Osteocyte (in vitro differentiated cells): Measurements from ENCODE around the gene NINJ1. TPM values are rescaled to one million over a fixed set of nuclear protein-coding genes. Genes with fewer than 3 reads are reported as not detected.

Source experiments
- DNase-seq: peaks from one replicate; pipeline ENCODE4 v3.0.0; 2021; ENCODE audit warnings: mixed read lengths; ENCODE audit not compliant: unreplicated experiment; ENCODE audit errors: extremely low spot score
- H3K27ac Mint-ChIP-seq: one replicate; pipeline ENCODE4 v1.8.0; 2021; ENCODE audit warnings: mild to moderate bottlenecking, mixed read lengths; ENCODE audit not compliant: unreplicated experiment
- H3K27me3 Mint-ChIP-seq: one replicate; pipeline ENCODE4 v1.8.0; 2021; ENCODE audit warnings: mixed read lengths; ENCODE audit not compliant: unreplicated experiment
- H3K36me3 Mint-ChIP-seq: one replicate; pipeline ENCODE4 v1.8.0; 2021; ENCODE audit warnings: mixed read lengths; ENCODE audit not compliant: unreplicated experiment
- H3K4me1 Mint-ChIP-seq: one replicate; pipeline ENCODE4 v1.8.0; 2021; ENCODE audit warnings: mixed read lengths; ENCODE audit not compliant: unreplicated experiment
- H3K4me3 Mint-ChIP-seq: one replicate; pipeline ENCODE4 v1.8.0; 2021; ENCODE audit warnings: mild to moderate bottlenecking, moderate library complexity, mixed read lengths; ENCODE audit not compliant: unreplicated experiment
- H3K9me3 Mint-ChIP-seq: one replicate; pipeline ENCODE4 v1.8.0; 2021; ENCODE audit warnings: mixed read lengths; ENCODE audit not compliant: unreplicated experiment
- CTCF ChIP-seq: fragments of 200-600 bp; sonication (generic); IDR thresholded peaks from 2 replicates; pipeline ENCODE4 v1.5.0; 2021; ENCODE audit warnings: antibody characterized with exemption, mild to moderate bottlenecking, moderate library complexity
- total RNA-seq: library from RNA; stranded (reverse); gene quantifications from 2 replicates; pipeline ENCODE4 v1.2.1, GENCODE V29; 2021

The NINJ1 gene
- total RNA-seq, 1 donor from 2014 or later: 32.9 TPM

DNA sequence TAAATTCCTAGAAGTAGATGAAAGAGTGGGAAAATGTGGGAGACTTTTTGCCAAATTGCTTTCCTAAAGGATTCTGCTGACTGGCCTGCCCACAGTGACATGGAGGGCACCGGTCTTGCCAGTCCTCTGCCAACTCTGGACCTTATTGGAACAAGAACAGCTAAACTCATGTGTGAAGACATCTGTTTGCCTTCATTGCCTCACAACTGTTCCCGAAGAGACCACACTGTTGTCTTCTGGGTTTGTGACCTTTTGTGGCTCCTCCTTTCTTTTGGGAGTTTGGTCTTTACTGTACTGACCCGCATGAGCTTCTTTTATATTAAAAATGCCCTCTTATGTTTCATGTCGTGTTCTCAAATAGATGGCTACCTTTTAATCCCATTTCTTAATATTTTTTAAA is 33.8 kb upstream of the NINJ1 start:
- H3K36me3 Mint-ChIP-seq: no peaks in the 10 kb centered on the region
- H3K4me1 Mint-ChIP-seq: no peaks in the 10 kb centered on the region
- H3K27me3 Mint-ChIP-seq: peaks cover 15% of the 10 kb centered on the region
- H3K9me3 Mint-ChIP-seq: no peaks in the 10 kb centered on the region
- no peak overlapping the region for H3K4me3 Mint-ChIP-seq
- no peak overlapping the region for H3K27ac Mint-ChIP-seq
- TF ChIP-seq CTCF: no peak
- no peak for DNase-seq

DNA sequence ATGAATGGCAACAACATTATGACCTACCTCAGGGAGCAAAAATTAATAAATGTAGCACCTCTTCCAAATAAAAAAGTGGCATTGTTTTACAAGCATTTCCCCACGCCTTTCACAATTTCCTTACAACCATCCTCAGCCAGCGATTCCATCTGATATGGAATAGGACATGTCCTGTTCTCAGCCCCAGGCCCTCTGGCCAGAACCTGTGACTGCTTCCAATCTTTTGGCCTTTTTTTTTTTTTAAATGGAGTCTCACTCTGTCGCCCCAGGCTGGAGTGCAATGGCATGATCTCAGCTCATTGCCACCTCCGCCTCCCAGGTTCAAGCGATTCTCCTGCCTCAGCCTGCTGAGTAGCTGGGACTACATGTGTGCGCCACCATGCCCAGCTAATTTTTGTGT is 33.1 kb upstream of the NINJ1 start:
- no peaks in the 10 kb centered on the region for H3K4me1 Mint-ChIP-seq
- peaks cover 9% of the 10 kb centered on the region for H3K27me3 Mint-ChIP-seq
- no peak overlapping the region for H3K4me3 Mint-ChIP-seq
- no peak overlapping the region for H3K27ac Mint-ChIP-seq
- no peaks in the 10 kb centered on the region for H3K9me3 Mint-ChIP-seq
- DNase-seq: no peak
- no peak for TF ChIP-seq CTCF
- no peaks in the 10 kb centered on the region for H3K36me3 Mint-ChIP-seq

- TF ChIP-seq CTCF: no peak
- Mint-ChIP-seq H3K4me3 (no peak overlapping the region), H3K27me3 (peaks cover 8% of the 10 kb centered on the region), H3K4me1 (no peaks in the 10 kb centered on the region), H3K36me3 (no peaks in the 10 kb centered on the region), H3K27ac (no peak overlapping the region), H3K9me3 (no peaks in the 10 kb centered on the region)
- DNase-seq: no peak
Measured at GRCh38 chr9:93166699-93167098, 32.6 kb upstream of the NINJ1 start.

GRCh38 chr9:93164085-93164484 is 30.0 kb upstream of the NINJ1 start:
- H3K36me3 Mint-ChIP-seq: no peaks in the 10 kb centered on the region
- no peak overlapping the region for H3K4me3 Mint-ChIP-seq
- H3K9me3 Mint-ChIP-seq: no peaks in the 10 kb centered on the region
- peaks cover 10% of the 10 kb centered on the region for H3K4me1 Mint-ChIP-seq
- H3K27ac Mint-ChIP-seq: no peak overlapping the region
- H3K27me3 Mint-ChIP-seq: peaks cover 5% of the 10 kb centered on the region
- no peak for TF ChIP-seq CTCF
- DNase-seq: no peak

GRCh38 chr9:93161786-93162562 is 27.9 kb upstream of the NINJ1 start:
- no peak for TF ChIP-seq CTCF
- no peak for DNase-seq

More at GRCh38 chr9:93161786-93162562, 27.9 kb upstream of the NINJ1 start:
- Mint-ChIP-seq H3K9me3 (no peaks in the 10 kb centered on the region), H3K27me3 (peaks cover 5% of the 10 kb centered on the region), H3K27ac (no peak overlapping the region), H3K36me3 (no peaks in the 10 kb centered on the region), H3K4me1 (peaks cover 10% of the 10 kb centered on the region), H3K4me3 (no peak overlapping the region)
